SHP77 (cell line): Measurements from ENCODE around the gene STK4.
"Not testable (repeated sequence)": the region's sequence is repeated elsewhere in the genome, so short reads cannot be mapped to it uniquely, and the experiment has no call there.

Source experiments
- DNase-seq, 2 experiments: peaks; one replicate each; lab custom pipeline; 2025; lab: John Stamatoyannopoulos, UW

Gene STK4

GRCh38 chr20:45055056-45055455 lies 88.7 kb downstream of the STK4 start:
- DNase-seq: no peak

DNA sequence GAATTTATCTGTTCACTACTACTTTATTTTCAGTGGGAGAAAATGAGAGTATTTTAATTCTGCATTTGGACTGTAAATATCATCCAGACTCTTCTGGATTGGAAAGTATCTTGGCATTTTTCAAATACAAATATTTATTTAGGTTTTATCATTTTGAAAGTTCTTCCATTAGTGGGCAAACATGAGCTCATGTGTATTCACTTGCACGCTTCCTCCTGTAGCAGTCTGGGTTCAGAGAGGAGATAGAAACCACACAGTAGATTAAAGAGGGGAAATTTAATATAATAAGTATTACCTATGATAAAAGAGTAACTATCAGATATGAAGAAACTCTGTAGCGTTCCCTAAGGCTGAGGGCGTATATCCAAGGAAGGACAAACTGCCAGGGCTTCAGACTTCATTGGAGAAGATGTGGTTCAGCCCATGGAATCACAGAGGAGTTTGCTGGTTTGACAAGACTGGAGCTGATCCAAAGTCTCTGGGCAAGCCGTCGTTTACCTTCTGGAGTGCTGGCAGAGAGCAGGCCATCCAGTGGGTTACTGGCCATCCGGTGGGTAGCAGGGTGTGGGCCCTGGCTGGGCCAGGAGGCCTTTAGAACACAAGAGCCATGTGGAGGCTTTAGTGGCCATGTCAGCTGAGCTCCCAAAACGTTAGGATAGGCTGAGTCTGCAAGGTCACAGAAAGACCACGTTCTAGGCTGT lies 90.3 kb downstream of the STK4 start:
- DNase-seq: no peak

- DNase-seq: no peak
These were observed 92.0 kb downstream of the STK4 start for GRCh38 chr20:45058168-45058850.

DNA sequence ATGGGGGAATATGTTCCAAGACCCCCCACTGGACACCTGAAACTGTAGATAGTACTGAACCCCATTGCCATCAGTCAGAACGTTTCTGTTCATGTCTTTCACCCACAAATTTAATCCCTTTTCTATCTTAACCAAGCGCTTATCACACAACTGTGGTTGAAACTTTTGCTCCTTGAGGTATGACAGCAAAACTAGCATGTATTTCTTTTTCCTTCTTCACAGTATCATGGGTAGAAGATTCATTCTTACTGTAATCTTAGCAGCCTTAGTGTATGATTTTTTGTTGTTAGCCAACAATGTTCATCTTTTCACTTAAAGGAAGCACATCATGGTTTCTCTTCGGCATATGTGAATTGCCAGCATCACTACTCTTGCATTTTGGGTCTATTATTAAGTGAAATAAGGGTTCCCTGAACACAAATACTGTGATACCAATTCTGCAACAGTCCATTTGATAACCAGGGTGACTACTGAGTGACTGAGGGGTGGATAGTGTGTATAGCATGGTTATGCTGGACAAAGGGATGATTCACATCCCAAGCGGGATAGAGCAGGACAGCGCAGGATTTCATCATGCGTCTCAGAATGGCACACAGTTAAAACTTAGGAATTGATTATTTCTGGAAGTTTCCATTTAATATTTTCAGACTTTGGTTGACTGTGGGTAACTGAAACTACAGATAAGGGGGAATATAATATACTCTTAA lies 92.9 kb downstream of the STK4 start:
- DNase-seq: no peak

DNA sequence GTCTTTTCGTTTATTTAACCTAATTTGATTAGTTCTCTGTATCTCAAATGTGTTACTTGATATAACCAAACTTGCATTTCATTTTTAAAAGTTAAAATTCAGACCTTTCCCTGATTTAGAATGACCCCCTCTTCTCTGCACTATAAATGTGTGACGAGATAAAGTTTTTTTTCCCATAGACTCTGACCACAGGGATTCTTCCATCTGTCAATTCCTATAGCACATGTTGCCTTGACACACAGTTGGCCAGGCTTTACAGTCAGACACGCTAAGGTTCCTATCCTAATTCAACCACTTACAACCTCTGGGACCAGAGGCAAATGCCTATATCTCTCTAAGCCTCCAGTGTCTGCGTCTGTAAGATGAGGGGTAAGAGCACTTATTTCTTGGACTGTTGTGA lies 94.0 kb downstream of the STK4 start:
- no peak for DNase-seq

GRCh38 chr20:45061244-45061643 lies 94.9 kb downstream of the STK4 start:
- DNase-seq: no peak

DNA sequence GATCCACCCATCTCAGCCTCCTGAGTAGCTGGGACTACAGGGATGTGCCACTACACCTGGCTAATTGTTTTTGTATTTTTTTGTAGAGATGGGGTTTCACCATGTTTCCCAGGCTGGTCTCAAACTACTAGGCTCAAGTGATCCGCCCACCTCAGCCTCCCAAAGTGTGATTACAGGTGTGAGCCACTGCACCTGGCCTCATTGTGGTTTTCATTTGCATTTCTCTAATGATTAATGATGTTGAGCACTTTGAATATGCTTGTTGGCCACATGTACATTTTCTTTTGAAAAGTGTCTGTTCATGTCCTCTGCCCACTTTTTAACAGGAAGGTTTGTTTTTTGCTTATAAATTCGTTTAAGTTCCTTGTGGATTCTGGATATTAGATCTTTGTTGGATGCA lies 96.8 kb downstream of the STK4 start:
- DNase-seq: not testable (repeated sequence)

DNA sequence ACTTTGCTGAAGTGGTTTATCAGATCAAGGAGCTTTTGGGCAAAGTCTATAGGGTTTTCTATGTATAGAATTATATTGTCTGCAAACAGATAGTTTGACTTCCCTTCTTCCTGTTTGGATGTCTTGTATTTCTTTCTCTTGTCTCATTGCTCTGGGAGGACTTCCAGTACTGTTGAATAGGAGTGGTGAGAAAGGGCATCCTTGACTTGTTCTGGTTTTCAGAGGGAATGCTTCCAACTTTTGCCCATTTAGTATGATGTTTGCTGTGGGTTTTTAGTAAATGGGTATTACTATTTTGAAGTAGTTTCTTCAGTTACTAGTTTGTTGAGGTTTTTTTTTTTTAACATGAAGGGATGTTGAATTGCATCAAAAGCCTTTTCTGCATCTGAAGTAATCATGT lies 98.5 kb downstream of the STK4 start:
- no peak for DNase-seq

GRCh38 chr20:45066372-45066771 lies 100.1 kb downstream of the STK4 start:
- DNase-seq: no peak

DNA sequence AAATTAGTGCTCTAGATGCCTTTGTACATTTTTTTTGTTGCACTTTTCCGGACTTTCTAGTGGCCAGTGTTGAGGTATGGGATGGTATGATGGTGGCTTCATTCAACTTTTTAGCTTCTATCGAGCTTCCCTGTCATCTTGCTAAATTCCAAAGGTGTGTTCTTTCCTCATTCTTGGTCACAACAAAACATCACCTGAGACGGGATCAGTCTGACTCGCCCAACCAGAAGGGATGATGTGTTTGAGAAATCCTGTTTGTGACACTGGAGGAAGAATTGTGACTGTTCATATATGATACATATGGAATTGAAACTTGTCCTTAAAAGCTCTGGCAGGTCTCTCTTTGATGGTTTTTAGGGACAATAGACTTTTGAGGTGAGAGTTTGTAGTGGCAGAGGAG lies 100.8 kb downstream of the STK4 start:
- no peak for DNase-seq

DNA sequence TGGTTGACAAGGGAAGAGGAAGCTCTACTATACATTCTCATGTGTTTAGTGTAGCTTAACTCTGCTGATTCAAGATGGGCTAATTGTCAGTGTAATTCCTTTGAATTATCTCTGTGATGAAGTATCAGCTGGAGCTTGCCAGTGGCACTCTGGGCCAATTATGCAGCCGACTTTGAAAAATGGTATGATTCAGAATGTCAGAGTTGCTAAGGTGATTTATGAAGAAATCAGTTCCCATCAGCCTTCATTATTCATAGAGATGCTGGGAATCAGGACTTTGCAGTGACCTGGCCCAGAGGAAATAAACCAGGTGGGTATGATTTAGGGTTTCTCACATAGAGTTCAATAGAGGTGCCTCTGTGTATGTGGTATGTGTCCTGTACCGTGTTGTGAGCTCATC lies 101.2 kb downstream of the STK4 start:
- no peak for DNase-seq

DNA sequence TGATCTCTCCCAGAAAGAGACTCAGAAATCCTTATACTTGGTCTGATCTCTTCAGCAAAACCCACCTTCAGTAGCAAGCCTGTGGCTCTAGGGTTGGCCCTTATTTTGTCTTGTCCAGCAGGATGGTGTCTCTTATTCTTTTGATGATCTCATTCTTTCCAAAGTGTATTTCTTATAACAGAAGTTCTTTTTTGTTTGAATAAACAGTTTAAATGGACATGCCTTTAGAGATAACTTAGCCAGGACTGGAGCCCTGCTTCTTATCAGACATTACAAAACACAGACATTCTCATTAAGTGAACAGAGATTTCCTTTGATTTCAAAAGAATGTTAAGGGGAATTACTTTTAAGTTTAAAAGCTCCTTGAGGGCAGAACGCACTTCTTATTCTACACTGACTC lies 102.9 kb downstream of the STK4 start:
- DNase-seq: no peak

DNA sequence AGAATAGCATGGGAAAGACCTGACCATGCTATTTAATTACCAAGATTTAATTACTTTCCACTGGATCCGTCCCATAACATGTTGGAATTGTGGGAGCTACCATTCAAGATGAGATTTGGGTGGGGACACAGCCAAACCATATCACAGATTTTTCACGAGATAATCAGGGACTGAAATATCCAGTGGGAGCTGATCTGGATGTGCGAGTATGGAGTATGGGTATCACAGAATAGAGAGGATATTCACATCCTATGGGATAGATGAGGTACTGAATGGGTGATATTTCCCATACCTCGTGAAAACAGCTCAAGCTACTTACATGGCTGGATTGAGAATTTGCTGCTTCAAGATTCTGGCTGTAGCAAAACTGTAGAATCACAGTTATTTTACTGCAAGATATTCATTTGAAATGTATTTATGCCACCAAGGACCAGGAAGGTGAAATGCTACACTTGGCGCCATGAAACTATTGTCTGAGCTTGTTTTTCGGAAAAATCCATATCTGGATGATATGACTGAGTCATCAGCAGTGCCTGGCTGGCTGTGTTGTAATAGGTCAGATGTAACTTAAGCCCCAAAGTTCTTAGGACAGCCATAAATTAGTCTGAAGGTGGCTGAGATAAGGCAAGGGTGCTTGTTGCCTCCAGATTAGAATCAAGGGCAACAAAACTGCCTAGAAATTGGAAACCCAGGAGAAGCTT lies 104.8 kb downstream of the STK4 start:
- no peak for DNase-seq

DNA sequence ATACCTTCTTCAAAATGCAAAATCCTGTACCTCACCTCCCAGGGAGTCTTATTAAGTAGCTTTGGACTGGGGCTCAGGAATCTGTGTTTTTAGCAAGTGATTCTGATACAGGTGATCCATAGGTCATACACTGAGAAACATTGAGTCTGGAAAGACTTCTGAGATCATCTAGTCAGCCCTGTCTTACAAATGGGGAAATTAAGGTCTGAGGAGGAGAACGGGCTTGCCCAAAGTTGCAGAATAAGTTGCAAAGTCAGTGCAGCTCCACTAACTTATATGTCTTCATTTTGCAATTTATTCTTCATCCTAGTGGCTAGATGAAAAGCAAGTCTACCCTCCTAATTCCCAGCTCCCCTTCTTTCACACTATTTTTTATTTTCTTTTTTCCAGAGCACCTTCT lies 105.8 kb downstream of the STK4 start:
- DNase-seq: no peak

DNA sequence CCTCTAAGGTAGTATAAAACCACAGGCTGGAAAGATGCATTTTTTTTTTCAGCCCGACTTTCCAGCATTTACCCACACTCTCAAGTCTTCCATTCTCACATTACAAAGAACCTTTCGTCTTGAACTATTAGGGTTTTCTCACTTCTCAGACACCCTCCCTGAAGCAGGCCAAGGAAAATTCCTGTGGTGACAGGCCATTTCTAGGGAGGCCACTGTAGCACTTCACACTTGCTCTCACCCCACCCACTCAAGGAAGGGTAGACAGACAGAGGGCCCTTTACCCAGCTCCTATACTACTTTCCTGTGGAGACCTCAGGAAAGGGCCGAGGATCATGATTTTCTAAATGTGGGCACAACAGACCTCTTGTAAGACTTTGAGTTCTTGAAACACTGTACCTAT lies 106.9 kb downstream of the STK4 start:
- no peak for DNase-seq

DNA sequence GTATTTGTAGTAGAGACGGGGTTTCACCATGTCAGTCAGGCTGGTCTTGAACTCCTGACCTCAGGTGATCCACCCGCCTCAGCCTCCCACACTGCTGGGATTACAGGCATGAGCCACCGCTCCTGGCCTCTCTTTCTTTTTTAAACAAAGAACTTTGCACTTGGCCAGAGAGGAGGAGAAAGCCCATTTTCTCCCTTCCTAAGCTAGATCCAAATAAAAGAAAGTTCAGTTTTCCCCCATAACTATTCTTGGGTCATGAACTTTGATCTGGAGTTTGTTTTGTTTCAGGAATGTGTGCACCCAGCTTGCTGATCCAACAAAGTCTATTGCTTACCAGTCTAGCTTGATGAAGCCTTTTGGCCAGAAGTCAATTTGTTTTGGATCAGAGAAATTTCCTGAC lies 111.2 kb downstream of the STK4 start:
- DNase-seq: no peak

DNA sequence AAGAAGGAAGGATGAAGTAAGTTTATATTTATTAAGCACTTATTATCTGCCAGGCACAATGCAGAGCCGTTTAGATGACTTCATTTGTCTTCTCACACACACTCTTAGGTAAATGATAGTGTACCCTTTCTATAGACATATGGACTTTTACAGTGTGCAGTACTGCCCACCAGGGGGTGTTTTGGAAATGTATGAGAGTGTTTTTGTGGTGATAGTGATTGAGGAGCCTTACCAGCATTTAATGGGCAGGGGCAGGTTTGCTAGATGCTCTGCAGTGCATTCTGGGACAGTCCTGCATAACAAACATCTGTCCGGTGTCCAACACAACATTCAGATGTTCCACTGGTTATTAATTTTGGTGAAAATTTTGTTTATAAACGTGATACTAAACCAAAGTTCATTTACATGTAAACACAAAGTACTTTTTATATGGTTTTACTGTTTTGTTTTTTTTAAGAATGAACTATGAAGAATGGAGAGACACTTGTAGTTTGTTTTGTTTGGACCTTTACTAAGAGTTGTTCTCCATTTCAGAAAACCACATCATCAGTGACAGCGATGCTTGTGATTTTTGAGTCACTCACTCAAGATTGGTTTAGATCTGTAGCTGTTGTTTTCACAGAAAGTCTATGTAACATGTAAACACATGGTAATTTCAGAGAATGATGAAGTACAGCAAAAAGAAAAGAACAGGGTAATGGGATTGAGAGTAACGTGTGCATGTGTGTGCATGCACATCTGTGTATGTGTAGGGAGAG lies 114.7 kb downstream of the STK4 start:
- DNase-seq: no peak

DNA sequence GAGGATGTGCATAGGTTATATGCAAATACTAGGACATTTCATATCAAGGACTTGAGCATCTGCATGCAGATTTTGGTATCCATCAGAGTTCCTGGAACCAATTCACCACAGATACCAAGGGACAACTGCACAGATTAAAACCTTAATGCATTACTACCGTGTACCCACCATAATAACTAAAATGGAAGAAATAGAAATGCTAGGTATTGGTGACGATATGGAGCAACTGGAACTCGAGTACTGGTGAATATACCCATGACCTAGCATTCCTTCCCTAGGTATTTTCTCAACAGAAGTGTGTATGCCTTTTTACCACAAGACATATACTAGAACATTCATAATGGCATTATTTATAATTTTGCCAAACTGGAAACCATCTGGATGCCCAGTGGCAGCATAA lies 116.2 kb downstream of the STK4 start:
- DNase-seq: no peak

GRCh38 chr20:45083127-45083526 lies 116.8 kb downstream of the STK4 start:
- DNase-seq: no peak

- DNase-seq: no peak
These were observed 119.0 kb downstream of the STK4 start for GRCh38 chr20:45085289-45085688.

GRCh38 chr20:45085867-45086266 lies 119.6 kb downstream of the STK4 start:
- no peak for DNase-seq
